Thyroid gland (tissue), 4 donors: ENCODE results near the gene IER2. TPM values are rescaled to one million over a fixed set of nuclear protein-coding genes. Genes with fewer than 3 reads are reported as not detected.

Experiments used
- DNase-seq, 2 donors: peaks; one replicate each; pipeline ENCODE4 v3.0.0-alpha.2; 2019
- H3K27ac ChIP-seq, 3 donors: fragments of 200-600 bp; sonication (generic); 1 replicate in 2 of 3; 2 replicates in 1 of 3; pipeline ENCODE4 v1.5.1; 2016 to 2019; ENCODE audit warnings: mild to moderate bottlenecking in 1 of 3, moderate library complexity in 1 of 3
- H3K27me3 ChIP-seq: fragments of 200-600 bp; sonication (generic); one replicate; pipeline ENCODE4 v1.5.1; 2019
- H3K36me3 ChIP-seq, 2 donors: fragments of 200-600 bp; sonication (generic); one replicate each; pipeline ENCODE4 v1.5.1; 2016 to 2019
- H3K4me1 ChIP-seq, 2 donors: fragments of 200-600 bp; sonication (generic); one replicate each; pipeline ENCODE4 v1.5.1; 2017 to 2019
- H3K4me3 ChIP-seq, 3 donors: fragments of 200-600 bp; sonication (generic); replicated peaks in 1 of 3; 1 replicate in 2 of 3; 2 replicates in 1 of 3; pipeline ENCODE4 v1.5.1; 2016; ENCODE audit warnings: mild to moderate bottlenecking in 1 of 3
- H3K9me3 ChIP-seq: fragments of 200-600 bp; sonication (generic); one replicate; pipeline ENCODE4 v1.5.1; 2017
- POLR2A ChIP-seq, 2 donors: fragments of 450-650 bp; IDR thresholded peaks; one replicate each; pipeline ENCODE4 v1.6.1; 2017; ENCODE audit warnings: antibody characterized with exemption in 2 of 2, mild to moderate bottlenecking in 2 of 2, moderate library complexity in 1 of 2
- WGBS, 2 donors: methylation state at CpG; one replicate each; pipeline ENCODE4 v1.1.5; 2017; 5-methylcytosine and 5-hydroxymethylcytosine counted together
- intact Hi-C: fragments of 100-400 bp; cut with DNase I; formaldehyde crosslinking; loops from one replicate; pipeline ENCODE4 v1.15.1; 2023
- total RNA-seq, 4 donors: library from RNA; depleted of rRNA; stranded (reverse); fragments of >200 nt; gene quantifications; one replicate each; pipeline ENCODE4 v1.2.3, GENCODE V29; 2016
- TF ChIP-seq, protein P1 (sequence below), 6 experiments: fragments of 200-600 bp in 3 of 6; fragments of 450-650 bp in 3 of 6; sonication (generic) in 3 of 6; IDR thresholded peaks; one replicate each; pipeline ENCODE4 v1.5.1; 2016 to 2019; ENCODE audit warnings: antibody characterized with exemption in 6 of 6, mild to moderate bottlenecking in 2 of 6, inconsistent platforms in 1 of 6, moderate library complexity in 1 of 6

IER2 gene
- total RNA-seq, 4 donors from 2014 or later = 55.0 to 139 (median 65.9) TPM

DNA sequence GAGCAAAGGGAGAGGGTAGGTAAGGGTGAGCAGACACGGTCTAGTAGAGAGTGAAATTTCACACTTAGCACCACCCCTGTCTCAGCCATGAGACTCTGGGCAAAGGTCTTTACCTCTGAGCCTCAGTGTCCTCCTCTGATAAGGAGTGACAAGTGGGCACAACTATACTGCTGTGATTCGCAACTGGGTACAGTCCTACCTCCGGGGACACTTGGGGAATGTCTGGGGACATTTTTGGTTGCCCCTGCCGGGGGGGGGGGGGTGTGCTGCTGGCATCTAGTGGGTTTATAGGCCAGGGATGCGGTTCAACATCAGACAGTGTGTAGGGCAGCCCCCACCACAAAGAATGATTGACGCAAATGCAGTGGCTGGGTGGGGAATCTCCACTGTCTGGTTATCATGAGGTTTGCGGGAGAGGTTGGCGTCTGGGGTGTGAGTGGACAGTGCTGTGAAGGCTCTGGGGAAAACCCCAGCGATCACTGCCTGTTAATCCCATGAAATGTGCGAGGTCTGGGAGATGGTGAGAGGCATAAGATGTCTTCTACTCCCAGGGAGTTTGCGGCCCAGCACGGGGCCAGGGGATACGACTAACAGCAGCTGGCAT is 27.8 kb upstream of the IER2 start:
- no peak for TF ChIP-seq POLR2A (IDR thresholded peaks at IDR 0.05)
- TF ChIP-seq, protein P1, sequence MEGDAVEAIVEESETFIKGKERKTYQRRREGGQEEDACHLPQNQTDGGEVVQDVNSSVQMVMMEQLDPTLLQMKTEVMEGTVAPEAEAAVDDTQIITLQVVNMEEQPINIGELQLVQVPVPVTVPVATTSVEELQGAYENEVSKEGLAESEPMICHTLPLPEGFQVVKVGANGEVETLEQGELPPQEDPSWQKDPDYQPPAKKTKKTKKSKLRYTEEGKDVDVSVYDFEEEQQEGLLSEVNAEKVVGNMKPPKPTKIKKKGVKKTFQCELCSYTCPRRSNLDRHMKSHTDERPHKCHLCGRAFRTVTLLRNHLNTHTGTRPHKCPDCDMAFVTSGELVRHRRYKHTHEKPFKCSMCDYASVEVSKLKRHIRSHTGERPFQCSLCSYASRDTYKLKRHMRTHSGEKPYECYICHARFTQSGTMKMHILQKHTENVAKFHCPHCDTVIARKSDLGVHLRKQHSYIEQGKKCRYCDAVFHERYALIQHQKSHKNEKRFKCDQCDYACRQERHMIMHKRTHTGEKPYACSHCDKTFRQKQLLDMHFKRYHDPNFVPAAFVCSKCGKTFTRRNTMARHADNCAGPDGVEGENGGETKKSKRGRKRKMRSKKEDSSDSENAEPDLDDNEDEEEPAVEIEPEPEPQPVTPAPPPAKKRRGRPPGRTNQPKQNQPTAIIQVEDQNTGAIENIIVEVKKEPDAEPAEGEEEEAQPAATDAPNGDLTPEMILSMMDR (IDR thresholded peaks at IDR 0.05) = no peak

DNA sequence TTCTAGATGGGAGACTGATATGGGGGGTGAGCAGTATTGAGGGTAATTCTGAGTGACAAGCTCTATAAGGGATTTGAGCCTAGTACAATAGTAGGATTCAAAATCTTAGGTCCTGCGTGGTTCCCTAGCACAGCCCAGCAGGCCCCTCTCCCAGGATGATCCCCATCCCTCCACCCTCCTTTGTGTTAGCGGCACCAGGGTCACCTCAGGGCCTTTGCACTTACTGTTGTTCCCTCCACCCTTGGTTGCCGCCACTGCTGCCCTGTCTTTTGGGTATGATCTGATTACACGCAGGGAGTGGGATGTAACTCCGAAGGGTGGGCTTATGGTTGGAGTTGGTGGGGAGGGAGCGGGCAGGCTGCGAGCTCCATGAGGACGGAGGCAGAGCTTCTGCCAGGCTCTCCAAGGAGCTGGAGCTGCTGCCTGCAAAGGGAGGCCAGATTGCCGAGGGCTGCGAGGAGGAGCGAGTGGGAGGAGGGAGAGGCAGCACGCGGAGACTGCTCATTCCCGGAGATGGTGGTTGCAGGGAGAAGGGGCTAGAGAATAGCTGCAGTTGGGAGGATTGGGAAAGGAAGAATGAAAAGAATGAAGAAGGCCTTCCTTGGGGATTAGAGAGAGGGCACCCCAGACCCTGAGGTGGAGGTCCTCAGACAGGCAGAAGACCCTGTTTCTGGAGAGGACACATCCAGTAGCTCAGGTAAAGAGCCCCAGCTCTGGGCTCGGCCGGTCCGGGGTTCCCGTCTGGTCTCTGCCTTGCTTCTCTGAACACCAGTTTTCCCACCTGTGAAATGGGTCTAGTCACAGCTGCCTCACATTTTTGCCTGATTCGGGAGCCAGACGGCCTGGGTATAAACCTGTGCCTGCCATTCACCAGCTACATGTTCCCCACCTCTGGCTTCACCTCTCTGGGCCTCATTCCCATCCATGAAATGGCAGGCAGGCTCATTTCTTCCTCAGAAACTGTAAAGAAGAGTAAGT is 26.9 kb upstream of the IER2 start:
- Histone ChIP-seq H3K4me1 (peaks cover 15% of the 10 kb centered on the region in 2 donors), H3K36me3 (no peaks in the 10 kb centered on the region), H3K27me3 (no peaks in the 10 kb centered on the region), H3K9me3 (no peaks in the 10 kb centered on the region), H3K27ac (no peak overlapping the region), H3K4me3 (no peak overlapping the region)
- intact Hi-C loops = no loop called here
- 92% methylated on average over 20 of the region's 20 CpGs for WGBS, 2 donors
- DNase-seq = no peak
- no peak for TF ChIP-seq POLR2A (IDR thresholded peaks at IDR 0.05)
- TF ChIP-seq, protein P1 (IDR thresholded peaks at IDR 0.05) = no peak

More for the DNA sequence above, 27.8 kb upstream of the IER2 start:
- DNase-seq = no peak
- no peaks in the 10 kb centered on the region for H3K36me3 ChIP-seq
- H3K27ac ChIP-seq = no peak overlapping the region
- intact Hi-C loops = no loop called here
- no peaks in the 10 kb centered on the region for H3K27me3 ChIP-seq
- no peaks in the 10 kb centered on the region for H3K9me3 ChIP-seq
- 90 to 91% methylated on average over 12 to 13 of the region's 13 CpGs for WGBS, 2 donors
- no peak overlapping the region for H3K4me3 ChIP-seq
- H3K4me1 ChIP-seq = peaks cover 18 to 19% of the 10 kb centered on the region in 2 donors

DNA sequence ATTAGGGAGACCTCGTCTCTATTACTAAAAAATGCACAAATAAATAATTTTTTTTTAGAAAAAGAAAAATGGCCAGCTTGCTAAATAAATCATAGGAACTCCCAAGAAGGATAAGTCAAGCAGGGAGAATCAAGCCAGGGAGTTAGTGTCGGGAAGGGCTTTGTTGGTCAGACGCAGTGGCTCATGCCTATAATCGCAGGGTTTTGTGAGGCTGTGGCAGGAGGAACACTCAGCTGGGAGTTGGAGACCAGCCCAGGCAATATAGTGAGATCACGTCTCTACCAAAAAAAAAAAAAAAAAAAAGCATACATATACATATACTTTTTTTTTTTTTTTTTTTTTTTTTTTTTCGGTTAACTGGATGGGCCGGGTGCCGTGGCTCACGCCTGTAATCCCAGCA is 23.2 kb upstream of the IER2 start:
- Histone ChIP-seq H3K4me3 (no peak overlapping the region), H3K27ac (no peak overlapping the region), H3K36me3 (no peaks in the 10 kb centered on the region), H3K9me3 (no peaks in the 10 kb centered on the region), H3K27me3 (no peaks in the 10 kb centered on the region), H3K4me1 (no peaks in the 10 kb centered on the region)
- intact Hi-C loops = no loop called here
- TF ChIP-seq, protein P1 (IDR thresholded peaks at IDR 0.05) = no peak
- no peak for TF ChIP-seq POLR2A (IDR thresholded peaks at IDR 0.05)
- 86 to 92% methylated on average over 9 of the region's 9 CpGs for WGBS, 2 donors
- no peak for DNase-seq

DNA sequence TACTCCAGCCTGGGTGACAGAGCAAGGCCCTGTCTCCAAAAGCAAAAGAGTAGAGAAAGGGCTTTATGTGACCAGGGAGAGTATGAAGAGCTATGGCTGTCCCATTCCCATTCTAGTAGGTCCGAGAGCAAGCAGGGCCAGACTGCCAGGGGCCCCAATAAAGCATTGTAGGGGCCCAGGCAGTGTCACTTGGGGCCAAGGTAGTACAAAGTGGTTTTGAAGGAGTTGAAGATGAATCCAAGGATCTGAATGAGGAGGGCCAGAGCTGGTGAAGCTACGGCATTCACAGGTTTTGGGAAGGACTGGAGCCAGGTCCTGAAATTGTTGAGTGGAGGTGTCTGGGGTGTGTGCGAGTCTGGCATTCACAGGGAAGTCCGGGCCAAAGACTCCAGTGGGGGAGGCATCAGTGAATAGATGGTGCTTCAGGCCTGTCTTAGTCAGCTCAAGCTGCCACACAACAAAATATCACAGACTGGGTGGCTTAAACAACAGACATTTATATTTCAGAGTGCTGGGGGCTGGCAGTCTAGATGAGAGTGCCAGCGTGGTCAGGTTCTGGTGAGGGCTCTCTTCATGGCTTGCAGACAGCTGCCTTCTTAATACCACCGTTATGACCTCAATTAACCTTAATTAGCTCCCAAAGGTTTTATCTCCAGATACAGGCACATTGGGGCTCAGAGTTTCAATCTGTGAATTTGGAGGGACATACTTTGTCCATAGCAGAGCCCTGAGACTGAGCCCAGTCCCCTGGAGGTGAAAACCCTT is 22.2 kb upstream of the IER2 start:
- H3K4me3 ChIP-seq = no peak overlapping the region
- H3K27me3 ChIP-seq = no peaks in the 10 kb centered on the region
- H3K27ac ChIP-seq = no peak overlapping the region
- DNase-seq = no peak
- 87 to 96% methylated on average over 6 of the region's 6 CpGs for WGBS, 2 donors
- no peaks in the 10 kb centered on the region for H3K9me3 ChIP-seq
- TF ChIP-seq POLR2A (IDR thresholded peaks at IDR 0.05) = no peak
- TF ChIP-seq, protein P1 (IDR thresholded peaks at IDR 0.05) = no peak
- H3K36me3 ChIP-seq = no peaks in the 10 kb centered on the region
- intact Hi-C loops = no loop called here
- peaks cover 0 to 3% of the 10 kb centered on the region in 2 donors for H3K4me1 ChIP-seq
